Urothelium cell line (cell line): Measurements from ENCODE around the gene SYNJ2.

Experiments
- DNase-seq: peaks from one replicate; pipeline ENCODE4 v3.0.0; 2011; ENCODE audit warnings: low spot score, mixed read lengths
- FAIRE-seq: peaks from 2 replicates; lab custom pipeline; 2011; peaks lifted over from hg19 to GRCh38; lab: Jason Lieb, UNC

SYNJ2 gene

GRCh38 chr6:158038291-158039177, 56.9 kb downstream of the SYNJ2 start:
- no peak for FAIRE-seq

GRCh38 chr6:158039178-158039557, 57.5 kb downstream of the SYNJ2 start:
- peak; percentile 58 for DNase-seq
- no peak for FAIRE-seq

More at GRCh38 chr6:158038291-158039177, 56.9 kb downstream of the SYNJ2 start:
- DNase-seq, result no peak

GRCh38 chr6:158039571-158040050, 57.9 kb downstream of the SYNJ2 start:
- FAIRE-seq (no peak), DNase-seq (no peak)

GRCh38 chr6:158040051-158040803, 58.6 kb downstream of the SYNJ2 start:
- DNase-seq (peak; percentile 77), FAIRE-seq (peak; percentile 94)

GRCh38 chr6:158040804-158041347, 59.2 kb downstream of the SYNJ2 start:
- FAIRE-seq, result peak; percentile 23
- peak; percentile 48 for DNase-seq

- FAIRE-seq (no peak), DNase-seq (no peak)
These were observed 59.7 kb downstream of the SYNJ2 start for GRCh38 chr6:158041370-158041769.

GRCh38 chr6:158041788-158042187, 60.1 kb downstream of the SYNJ2 start:
- FAIRE-seq (no peak), DNase-seq (no peak)

- DNase-seq, result peak; percentile 77
- FAIRE-seq, result peak; percentile 53
These were observed 60.7 kb downstream of the SYNJ2 start for GRCh38 chr6:158042245-158042798.

GRCh38 chr6:158043008-158043407, 61.3 kb downstream of the SYNJ2 start:
- FAIRE-seq, result no peak
- DNase-seq, result no peak

GRCh38 chr6:158043586-158044524, 62.2 kb downstream of the SYNJ2 start:
- DNase-seq, result no peak
- no peak for FAIRE-seq

GRCh38 chr6:158044525-158044888, 62.8 kb downstream of the SYNJ2 start:
- FAIRE-seq (no peak), DNase-seq (no peak)

- no peak for FAIRE-seq
- no peak for DNase-seq
These were observed 64.8 kb downstream of the SYNJ2 start for GRCh38 chr6:158046201-158047126.

GRCh38 chr6:158047127-158047518, 65.5 kb downstream of the SYNJ2 start:
- FAIRE-seq (no peak), DNase-seq (no peak)

GRCh38 chr6:158047563-158048323, 66.1 kb downstream of the SYNJ2 start:
- FAIRE-seq (no peak), DNase-seq (no peak)

GRCh38 chr6:158048589-158048988, 66.9 kb downstream of the SYNJ2 start:
- no peak for FAIRE-seq
- DNase-seq, result no peak

- FAIRE-seq (no peak), DNase-seq (no peak)
These were observed 67.7 kb downstream of the SYNJ2 start for GRCh38 chr6:158049055-158050028.

- FAIRE-seq (no peak), DNase-seq (no peak)
These were observed 68.6 kb downstream of the SYNJ2 start for GRCh38 chr6:158050107-158050735.
